ENCODE results near the gene PRADC1.
A peak's percentile ranks its signal among the peaks of the same experiment; 100 is the strongest.

PRADC1 gene

DNA sequence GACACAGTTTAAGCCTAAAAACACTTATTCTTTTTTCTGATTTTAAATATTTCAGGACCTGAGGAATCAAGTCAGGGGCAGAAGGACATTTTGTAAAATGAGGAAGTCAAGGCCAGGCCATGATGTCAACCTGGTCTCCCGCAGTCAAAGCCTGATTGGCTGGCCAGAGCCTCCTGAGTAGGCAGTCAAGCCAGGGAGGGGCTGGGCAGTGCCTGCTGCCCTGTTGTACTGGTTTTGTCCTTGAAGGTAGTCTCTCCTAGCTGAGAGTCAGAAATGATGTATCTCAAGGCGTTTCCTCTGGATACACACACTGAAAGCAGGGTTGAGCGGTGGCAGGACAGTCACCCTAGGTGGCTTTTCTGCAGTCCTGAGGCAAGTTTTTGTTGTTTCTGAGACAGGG, 20.9 kb upstream of the PRADC1 start:
- Mint-ChIP-seq H3K27ac (no peak overlapping the region), H3K4me3 (no peak overlapping the region), H3K36me3 (ENCODE audit: low read depth) (peaks cover 37% of the 10 kb centered on the region), H3K4me1 (no peaks in the 10 kb centered on the region), H3K9me3 (no peaks in the 10 kb centered on the region), H3K27me3 (ENCODE audit: low read depth, poor library complexity) (peaks cover 3% of the 10 kb centered on the region)
- TF ChIP-seq, protein P1, sequence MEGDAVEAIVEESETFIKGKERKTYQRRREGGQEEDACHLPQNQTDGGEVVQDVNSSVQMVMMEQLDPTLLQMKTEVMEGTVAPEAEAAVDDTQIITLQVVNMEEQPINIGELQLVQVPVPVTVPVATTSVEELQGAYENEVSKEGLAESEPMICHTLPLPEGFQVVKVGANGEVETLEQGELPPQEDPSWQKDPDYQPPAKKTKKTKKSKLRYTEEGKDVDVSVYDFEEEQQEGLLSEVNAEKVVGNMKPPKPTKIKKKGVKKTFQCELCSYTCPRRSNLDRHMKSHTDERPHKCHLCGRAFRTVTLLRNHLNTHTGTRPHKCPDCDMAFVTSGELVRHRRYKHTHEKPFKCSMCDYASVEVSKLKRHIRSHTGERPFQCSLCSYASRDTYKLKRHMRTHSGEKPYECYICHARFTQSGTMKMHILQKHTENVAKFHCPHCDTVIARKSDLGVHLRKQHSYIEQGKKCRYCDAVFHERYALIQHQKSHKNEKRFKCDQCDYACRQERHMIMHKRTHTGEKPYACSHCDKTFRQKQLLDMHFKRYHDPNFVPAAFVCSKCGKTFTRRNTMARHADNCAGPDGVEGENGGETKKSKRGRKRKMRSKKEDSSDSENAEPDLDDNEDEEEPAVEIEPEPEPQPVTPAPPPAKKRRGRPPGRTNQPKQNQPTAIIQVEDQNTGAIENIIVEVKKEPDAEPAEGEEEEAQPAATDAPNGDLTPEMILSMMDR (IDR thresholded peaks at IDR 0.05) = no peak
- no peak for DNase-seq

DNA sequence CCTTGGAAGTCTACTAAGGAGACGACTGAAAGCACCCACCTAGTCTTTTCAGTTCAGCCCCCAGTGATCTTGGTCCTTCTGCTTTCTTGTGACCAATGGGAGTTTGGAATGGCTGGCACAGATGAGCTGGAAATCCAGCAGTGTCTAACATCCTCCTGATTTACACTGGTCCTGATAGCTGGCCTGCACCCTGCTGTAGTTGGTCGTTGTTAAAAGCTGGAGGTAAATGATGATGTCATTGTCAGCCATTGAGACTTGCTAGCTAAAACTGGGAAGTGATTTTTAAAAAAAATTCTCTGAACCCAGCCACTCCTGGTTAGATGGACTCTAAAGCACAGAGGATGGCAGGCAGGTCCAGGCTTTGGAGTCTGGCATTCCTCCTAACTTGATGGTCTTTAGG, 20.4 kb upstream of the PRADC1 start:
- Mint-ChIP-seq H3K36me3 (ENCODE audit: low read depth) (peaks cover 41% of the 10 kb centered on the region), H3K9me3 (no peaks in the 10 kb centered on the region), H3K27me3 (ENCODE audit: low read depth, poor library complexity) (peaks cover 3% of the 10 kb centered on the region), H3K4me1 (no peaks in the 10 kb centered on the region), H3K4me3 (no peak overlapping the region), H3K27ac (peak overlapping the region; percentile 79)
- TF ChIP-seq, protein P1 (IDR thresholded peaks at IDR 0.05) = no peak
- no peak for DNase-seq

- H3K27ac Mint-ChIP-seq = peak overlapping the region; percentile 51
- no peaks in the 10 kb centered on the region for H3K9me3 Mint-ChIP-seq
- no peak for DNase-seq
- H3K36me3 Mint-ChIP-seq (ENCODE audit: low read depth) = peaks cover 45% of the 10 kb centered on the region
- no peaks in the 10 kb centered on the region for H3K4me1 Mint-ChIP-seq
- peaks cover 3% of the 10 kb centered on the region for H3K27me3 Mint-ChIP-seq (ENCODE audit: low read depth, poor library complexity)
- H3K4me3 Mint-ChIP-seq = no peak overlapping the region
- TF ChIP-seq, protein P1 (IDR thresholded peaks at IDR 0.05) = no peak
These were observed 19.4 kb upstream of the PRADC1 start for GRCh38 chr2:73252238-73253027.

DNA sequence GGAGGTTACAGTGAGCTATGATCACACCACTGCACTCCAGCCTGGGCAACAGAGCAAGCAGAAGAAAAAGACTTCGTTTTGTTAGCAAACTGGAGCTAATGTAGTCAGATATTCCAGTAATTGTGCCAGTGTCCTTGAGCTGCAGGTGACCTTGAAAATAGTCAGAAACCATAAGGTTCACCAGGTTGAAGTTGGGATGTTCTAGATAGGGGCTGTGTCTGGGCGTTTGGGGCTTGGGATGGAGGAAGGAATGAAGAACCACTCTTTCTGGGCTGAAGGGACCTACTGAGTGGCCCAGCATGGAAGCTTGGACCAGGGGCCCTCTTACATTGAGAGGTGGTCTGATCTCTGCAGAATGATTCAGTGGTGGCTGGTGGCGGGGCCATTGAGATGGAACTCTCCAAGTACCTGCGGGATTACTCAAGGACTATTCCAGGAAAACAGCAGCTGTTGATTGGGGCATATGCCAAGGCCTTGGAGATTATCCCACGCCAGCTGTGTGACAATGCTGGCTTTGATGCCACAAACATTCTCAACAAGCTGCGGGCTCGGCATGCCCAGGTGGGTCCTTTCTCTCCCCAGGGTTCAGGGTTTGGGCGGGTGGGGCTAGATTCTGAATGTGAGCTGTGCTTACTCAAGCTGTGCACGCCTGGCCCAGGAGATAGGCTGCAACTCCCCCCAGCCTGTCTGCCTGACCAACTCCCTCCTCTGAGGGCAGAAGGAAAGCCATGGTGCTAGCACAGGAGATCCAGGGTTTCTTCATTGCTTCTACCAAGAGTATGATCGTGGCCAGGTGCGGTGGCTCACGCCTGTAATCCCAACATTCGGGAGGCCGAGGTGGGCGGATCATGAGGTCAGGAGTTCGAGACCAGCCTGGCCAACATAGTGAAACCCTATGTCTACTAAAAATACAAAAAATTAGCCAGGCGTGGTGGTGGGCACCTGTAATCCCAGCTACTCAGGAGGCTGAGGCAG, 18.1 kb upstream of the PRADC1 start:
- Mint-ChIP-seq H3K27ac (peak overlapping the region; percentile 54), H3K4me3 (no peak overlapping the region), H3K36me3 (ENCODE audit: low read depth) (peaks cover 57% of the 10 kb centered on the region)

DNA sequence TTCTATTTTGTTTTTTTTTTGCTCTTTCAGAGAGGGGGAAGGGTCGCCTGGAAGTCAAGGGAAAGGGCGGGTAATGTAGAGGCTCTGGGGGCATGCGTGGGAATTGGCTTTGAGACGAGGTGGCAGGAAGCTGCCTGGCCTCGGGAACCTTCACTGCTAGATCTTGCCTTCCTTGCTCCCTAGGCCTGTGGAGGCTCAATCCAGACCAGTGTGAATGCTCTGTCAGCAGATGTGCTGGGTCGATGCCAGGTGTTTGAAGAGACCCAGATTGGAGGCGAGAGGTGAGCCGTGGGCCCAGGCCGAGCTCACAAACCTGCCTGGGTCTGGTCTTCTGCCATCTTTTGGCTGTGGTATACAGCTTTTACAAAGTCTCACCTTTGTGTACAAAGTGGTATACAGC, 16.6 kb upstream of the PRADC1 start:
- H3K9me3 Mint-ChIP-seq = no peaks in the 10 kb centered on the region
- H3K27ac Mint-ChIP-seq = no peak overlapping the region
- peaks cover 66% of the 10 kb centered on the region for H3K36me3 Mint-ChIP-seq (ENCODE audit: low read depth)
- no peak overlapping the region for H3K4me3 Mint-ChIP-seq
- DNase-seq = no peak
- TF ChIP-seq, protein P1 (IDR thresholded peaks at IDR 0.05) = no peak
- H3K4me1 Mint-ChIP-seq = no peaks in the 10 kb centered on the region
- peaks cover 3% of the 10 kb centered on the region for H3K27me3 Mint-ChIP-seq (ENCODE audit: low read depth, poor library complexity)

More for the DNA sequence above, 18.1 kb upstream of the PRADC1 start:
- H3K9me3 Mint-ChIP-seq = no peaks in the 10 kb centered on the region
- no peaks in the 10 kb centered on the region for H3K4me1 Mint-ChIP-seq
- H3K27me3 Mint-ChIP-seq (ENCODE audit: low read depth, poor library complexity) = peaks cover 3% of the 10 kb centered on the region
- TF ChIP-seq, protein P1 (IDR thresholded peaks at IDR 0.05) = no peak
- DNase-seq = no peak
